H1 (cell line): ENCODE data around the gene CTNNBL1.

Experiments used
- EP300 ChIP-seq, 2 experiments: IDR thresholded peaks; 1 replicate in 1 of 2; 2 replicates in 1 of 2; pipeline ENCODE4 v1.6.1; 2011 to 2012; ENCODE audit warnings: low read depth in 2 of 2, low read length in 2 of 2, mild to moderate bottlenecking in 2 of 2, borderline replicate concordance in 1 of 2, inconsistent platforms in 1 of 2, moderate library complexity in 1 of 2
- RAD21 ChIP-seq, 2 experiments: IDR thresholded peaks in 1 of 2; conservative IDR thresholded peaks in 1 of 2; 2 replicates each; pipeline ENCODE4 v1.6.1; 2011; ENCODE audit warnings: low read depth in 2 of 2, low read length in 2 of 2, improper control_type of control experiment in 1 of 2, inconsistent platforms in 1 of 2, mild to moderate bottlenecking in 1 of 2, moderate library complexity in 1 of 2
- SUZ12 ChIP-seq: fragments of 200-600 bp; sonication (generic); IDR thresholded peaks from 2 replicates; pipeline ENCODE4 v1.6.1; 2012; ENCODE audit warnings: mild to moderate bottlenecking, inconsistent platforms, low read length, moderate library complexity, mixed read lengths
- TF ChIP-seq, protein P1 (sequence below), 3 experiments: IDR thresholded peaks; 1 replicate in 2 of 3; 2 replicates in 1 of 3; pipeline versions ENCODE4 v1.5.1 to v1.6.1; 2011; ENCODE audit warnings: low read length in 3 of 3, mild to moderate bottlenecking in 3 of 3, inconsistent platforms in 2 of 3, low read depth in 1 of 3, moderate library complexity in 1 of 3; ENCODE audit not compliant: insufficient read depth in 1 of 3; ENCODE audit errors: control extremely low read depth in 1 of 3

DNA sequence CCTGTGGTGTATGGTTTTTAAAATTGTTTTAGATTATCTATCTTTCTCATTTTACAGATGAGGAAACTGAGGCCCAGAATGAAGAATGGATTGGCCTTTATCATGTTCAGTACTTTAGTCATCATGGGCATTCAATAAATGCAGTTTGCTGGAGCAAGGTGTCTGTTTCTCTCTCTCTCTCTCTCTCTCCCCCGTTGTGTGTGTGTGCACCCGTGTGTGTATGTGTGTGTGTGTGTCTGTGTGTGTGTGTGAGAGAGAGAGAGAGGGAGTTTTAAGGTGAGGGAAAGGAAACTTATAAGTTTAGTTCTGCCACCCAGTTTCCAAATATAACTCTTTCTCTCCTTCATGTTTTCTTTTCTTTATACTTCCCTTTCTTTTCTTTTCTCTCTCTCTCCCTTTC lies 62.4 kb downstream of the CTNNBL1 start:
- TF ChIP-seq EP300 (IDR thresholded peaks at IDR 0.05; ENCODE audit: borderline replicate concordance in 1 of 2, low read depth in 2 of 2, low read length in 2 of 2): no peak
- TF ChIP-seq, protein P1, sequence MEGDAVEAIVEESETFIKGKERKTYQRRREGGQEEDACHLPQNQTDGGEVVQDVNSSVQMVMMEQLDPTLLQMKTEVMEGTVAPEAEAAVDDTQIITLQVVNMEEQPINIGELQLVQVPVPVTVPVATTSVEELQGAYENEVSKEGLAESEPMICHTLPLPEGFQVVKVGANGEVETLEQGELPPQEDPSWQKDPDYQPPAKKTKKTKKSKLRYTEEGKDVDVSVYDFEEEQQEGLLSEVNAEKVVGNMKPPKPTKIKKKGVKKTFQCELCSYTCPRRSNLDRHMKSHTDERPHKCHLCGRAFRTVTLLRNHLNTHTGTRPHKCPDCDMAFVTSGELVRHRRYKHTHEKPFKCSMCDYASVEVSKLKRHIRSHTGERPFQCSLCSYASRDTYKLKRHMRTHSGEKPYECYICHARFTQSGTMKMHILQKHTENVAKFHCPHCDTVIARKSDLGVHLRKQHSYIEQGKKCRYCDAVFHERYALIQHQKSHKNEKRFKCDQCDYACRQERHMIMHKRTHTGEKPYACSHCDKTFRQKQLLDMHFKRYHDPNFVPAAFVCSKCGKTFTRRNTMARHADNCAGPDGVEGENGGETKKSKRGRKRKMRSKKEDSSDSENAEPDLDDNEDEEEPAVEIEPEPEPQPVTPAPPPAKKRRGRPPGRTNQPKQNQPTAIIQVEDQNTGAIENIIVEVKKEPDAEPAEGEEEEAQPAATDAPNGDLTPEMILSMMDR (IDR thresholded peaks at IDR 0.05; ENCODE audit: control extremely low read depth in 1 of 3, insufficient read depth in 1 of 3, low read depth in 1 of 3, low read length in 3 of 3): no peak
- no peak for TF ChIP-seq RAD21 (IDR thresholded peaks at IDR 0.05 in 1 of 2, conservative IDR thresholded peaks at IDR 0.05 in 1 of 2; ENCODE audit: low read depth in 2 of 2, low read length in 2 of 2)
- no peak for TF ChIP-seq SUZ12
